CD4-positive, alpha-beta T cell (primary cell): ENCODE measurements around the gene CDKAL1. TPM values are rescaled to one million over a fixed set of nuclear protein-coding genes. Genes with fewer than 3 reads are reported as not detected.
A peak's percentile ranks its signal among the peaks of the same experiment; 100 is the strongest.
"Not testable (repeated sequence)": the region's sequence is repeated elsewhere in the genome, so short reads cannot be mapped to it uniquely, and the experiment has no call there.

Experiments
- ATAC-seq: fragments of 200-7000 bp; cut with Tn5 transposase; one replicate; pipeline ENCODE4 v1.10.0; 2022; ENCODE audit warnings: mild to moderate bottlenecking; ENCODE audit not compliant: poor library complexity
- CTCF ChIA-PET: fragments of 350-600 bp; sonication (Branson Sonifier 250); formaldehyde crosslinking; loops from one replicate; lab custom pipeline; 2021; ENCODE audit warnings: antibody characterized with exemption, inconsistent platforms; lab: Charles Lee
- POLR2A ChIA-PET: fragments of 350-600 bp; sonication (Branson Sonifier 250); formaldehyde crosslinking; loops from one replicate; lab custom pipeline; 2021; ENCODE audit warnings: antibody characterized with exemption, inconsistent platforms; lab: Charles Lee
- DNase-seq, 14 experiments: peaks; one replicate each; pipeline ENCODE4 v3.0.0-alpha.2; 2013 to 2020; ENCODE audit warnings: mixed read lengths in 2 of 14
- H3K27ac ChIP-seq, 2 donors: one replicate each; pipeline versions ENCODE4 v1.5.1 to v1.7.0; 2013; ENCODE audit warnings: low read length in 2 of 2, low read depth in 1 of 2, mild to moderate bottlenecking in 1 of 2
- H3K27me3 ChIP-seq, 2 experiments: 1 replicate in 1 of 2; 2 replicates in 1 of 2; pipeline versions ENCODE4 v1.6.1 to v1.7.0; 2013; ENCODE audit warnings: low read length in 2 of 2, control low read depth in 1 of 2, mild to moderate bottlenecking in 1 of 2, moderate library complexity in 1 of 2; ENCODE audit not compliant: insufficient read depth in 2 of 2, control insufficient read depth in 1 of 2
- H3K36me3 ChIP-seq: one replicate; pipeline ENCODE4 v1.6.1; 2013; ENCODE audit warnings: low read length, control low read depth; ENCODE audit not compliant: insufficient read depth
- H3K4me1 ChIP-seq: one replicate; pipeline ENCODE4 v1.6.1; 2013; ENCODE audit warnings: low read length, control low read depth; ENCODE audit not compliant: insufficient read depth
- H3K4me3 ChIP-seq: one replicate; pipeline ENCODE4 v1.5.1; 2013; ENCODE audit warnings: mild to moderate bottlenecking, low read length, moderate library complexity
- H3K9me3 ChIP-seq, 2 experiments: 1 replicate in 1 of 2; 2 replicates in 1 of 2; pipeline versions ENCODE4 v1.6.1 to v1.7.0; 2013; ENCODE audit warnings: low read length in 2 of 2, mild to moderate bottlenecking in 2 of 2, control low read depth in 1 of 2, moderate library complexity in 1 of 2; ENCODE audit not compliant: control insufficient read depth in 1 of 2, insufficient read depth in 1 of 2
- H3K27ac Mint-ChIP-seq: one replicate; pipeline ENCODE4 v1.8.0; 2020; ENCODE audit warnings: mixed read lengths
- H3K27me3 Mint-ChIP-seq: one replicate; pipeline ENCODE4 v1.8.0; 2021; ENCODE audit warnings: mixed read lengths
- H3K36me3 Mint-ChIP-seq: one replicate; pipeline ENCODE4 v1.8.0; 2021; ENCODE audit warnings: low read depth, mixed read lengths
- H3K4me1 Mint-ChIP-seq: one replicate; pipeline ENCODE4 v1.8.0; 2021; ENCODE audit warnings: low read depth, mixed read lengths
- H3K4me3 Mint-ChIP-seq: one replicate; pipeline ENCODE4 v1.8.0; 2020; ENCODE audit warnings: mild to moderate bottlenecking, mixed read lengths
- H3K9me3 Mint-ChIP-seq: one replicate; pipeline ENCODE4 v1.8.0; 2020; ENCODE audit warnings: mixed read lengths
- CTCF ChIP-seq: fragments of 200-600 bp; IDR thresholded peaks from one replicate; pipeline ENCODE4 v1.8.0; 2022; ENCODE audit warnings: antibody characterized with exemption, mild to moderate bottlenecking
- intact Hi-C, 2 experiments: fragments of 100-400 bp; cut with DNase I in 1 of 2; cut with micrococcal nuclease in 1 of 2; formaldehyde crosslinking; loops; one replicate each; pipeline versions ENCODE4 v1.15.1 to v1.9.0; 2023 to 2025; cut with DNase I, micrococcal nuclease
- total RNA-seq, 174 experiments: library from RNA in 2 of 174; stranded (reverse) in 2 of 174; gene quantifications; one replicate each; pipeline ENCODE4 v1.2.3 and lab custom pipeline; 2021 to 2026

The CDKAL1 gene
- total RNA-seq, 2 experiments from 2014 or later, result 21.3 to 23.9 TPM

GRCh38 chr6:20589266-20589665 lies 55.0 kb downstream of the CDKAL1 start:
- Histone ChIP-seq H3K36me3 (peaks cover 7% of the 10 kb centered on the region), H3K9me3 (no peaks in the 10 kb centered on the region), H3K4me1 (no peaks in the 10 kb centered on the region), H3K4me3 (no peak overlapping the region), H3K27me3 (no peaks in the 10 kb centered on the region), H3K27ac (no peak overlapping the region)
- Mint-ChIP-seq H3K27me3 (no peaks in the 10 kb centered on the region), H3K4me3 (no peak overlapping the region), H3K27ac (peak overlapping the region; percentile 54), H3K36me3 (peaks cover 76% of the 10 kb centered on the region), H3K9me3 (peaks cover 2% of the 10 kb centered on the region), H3K4me1 (peaks cover 29% of the 10 kb centered on the region)
- ATAC-seq, result no peak
- DNase-seq, result peak in 1 of 14 experiments; percentile 3
- ChIA-PET POLR2A (no interaction called here), CTCF (no interaction called here)
- no peak for TF ChIP-seq CTCF
- intact Hi-C loops, result no loop called here

GRCh38 chr6:20590476-20590875 lies 56.2 kb downstream of the CDKAL1 start:
- Mint-ChIP-seq H3K36me3 (peaks cover 77% of the 10 kb centered on the region), H3K4me1 (peaks cover 31% of the 10 kb centered on the region)
- POLR2A ChIA-PET, H3K4me3 ChIP-seq, H3K27ac Mint-ChIP-seq, ATAC-seq, H3K9me3 Mint-ChIP-seq, H3K27ac ChIP-seq, H3K27me3 ChIP-seq, H3K27me3 Mint-ChIP-seq, H3K4me3 Mint-ChIP-seq, intact Hi-C loops, DNase-seq, H3K9me3 ChIP-seq, H3K4me1 ChIP-seq, CTCF ChIA-PET: not testable (repeated sequence)
- peaks cover 10% of the 10 kb centered on the region for H3K36me3 ChIP-seq

GRCh38 chr6:20594299-20594853 lies 60.1 kb downstream of the CDKAL1 start:
- H3K27me3 Mint-ChIP-seq, H3K4me3 Mint-ChIP-seq, H3K27ac ChIP-seq, intact Hi-C loops, H3K9me3 ChIP-seq, ATAC-seq, H3K4me3 ChIP-seq, H3K4me1 ChIP-seq, POLR2A ChIA-PET, DNase-seq, H3K9me3 Mint-ChIP-seq, H3K27ac Mint-ChIP-seq, CTCF ChIA-PET, H3K27me3 ChIP-seq: not testable (repeated sequence)
- peaks cover 78% of the 10 kb centered on the region for H3K36me3 Mint-ChIP-seq
- H3K36me3 ChIP-seq, result peaks cover 21% of the 10 kb centered on the region
- peaks cover 10% of the 10 kb centered on the region for H3K4me1 Mint-ChIP-seq

GRCh38 chr6:20599302-20600051 lies 65.2 kb downstream of the CDKAL1 start:
- DNase-seq (no peak), ATAC-seq (no peak)
- H3K27me3 ChIP-seq, result no peaks in the 10 kb centered on the region
- H3K27ac ChIP-seq, result no peak overlapping the region
- H3K4me3 ChIP-seq, result no peak overlapping the region
- Mint-ChIP-seq H3K4me3 (no peak overlapping the region), H3K27ac (no peak overlapping the region), H3K4me1 (peaks cover 8% of the 10 kb centered on the region), H3K27me3 (no peaks in the 10 kb centered on the region), H3K36me3 (peaks cover 68% of the 10 kb centered on the region), H3K9me3 (no peaks in the 10 kb centered on the region)
- CTCF ChIA-PET, result no interaction called here
- TF ChIP-seq CTCF, result no peak
- peaks cover 0 to 6% of the 10 kb centered on the region in 2 experiments for H3K9me3 ChIP-seq
- no peaks in the 10 kb centered on the region for H3K4me1 ChIP-seq
- peaks cover 24% of the 10 kb centered on the region for H3K36me3 ChIP-seq
- intact Hi-C loops, result no loop called here
- POLR2A ChIA-PET, result no interaction called here
